HG03064 (cell line): ENCODE measurements around the gene UPK1A.

Source experiments
- ATAC-seq: cut with Tn5 transposase; IDR thresholded peaks from one replicate; pipeline ENCODE4 v1.9.1; 2021; ENCODE audit warnings: low read depth; ENCODE audit not compliant: unreplicated experiment

The UPK1A gene

DNA sequence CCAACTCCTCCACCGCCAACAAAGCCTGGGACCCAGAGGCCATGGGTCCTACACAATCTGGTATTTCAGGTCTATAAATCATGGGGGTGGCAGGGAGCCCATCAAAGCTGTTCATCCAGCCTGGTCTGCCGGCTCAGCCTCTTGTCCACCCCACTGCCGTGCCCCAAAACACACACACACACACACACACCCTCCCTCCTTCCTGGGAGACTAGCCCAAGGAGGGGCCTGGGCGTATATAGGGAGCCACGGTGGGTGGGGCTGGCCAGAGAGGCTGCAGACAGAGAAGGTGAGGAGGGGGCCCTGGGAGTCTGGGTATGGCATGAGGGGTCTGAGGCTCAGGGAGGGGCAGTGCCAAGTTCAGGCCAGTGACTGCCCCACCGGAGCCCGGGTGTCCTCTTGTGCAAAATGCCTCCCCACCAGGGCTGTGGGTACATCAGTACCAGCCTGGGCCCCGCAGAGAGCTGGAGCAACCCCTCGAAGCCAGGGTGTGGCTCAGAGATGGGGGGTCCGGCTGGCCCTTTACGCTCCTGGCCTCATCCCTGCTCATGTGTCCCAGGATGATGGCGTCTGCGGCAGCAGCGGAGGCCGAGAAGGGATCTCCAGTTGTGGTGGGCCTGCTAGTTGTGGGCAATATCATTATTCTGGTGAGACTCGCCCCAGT, at the start of gene UPK1A:
Gene UPK1A, plus strand, starts transcription at position 267 of the 663 bp plus-strand sequence. Its CDS starts 296 bp downstream, at position 563.
- no peak for ATAC-seq

DNA sequence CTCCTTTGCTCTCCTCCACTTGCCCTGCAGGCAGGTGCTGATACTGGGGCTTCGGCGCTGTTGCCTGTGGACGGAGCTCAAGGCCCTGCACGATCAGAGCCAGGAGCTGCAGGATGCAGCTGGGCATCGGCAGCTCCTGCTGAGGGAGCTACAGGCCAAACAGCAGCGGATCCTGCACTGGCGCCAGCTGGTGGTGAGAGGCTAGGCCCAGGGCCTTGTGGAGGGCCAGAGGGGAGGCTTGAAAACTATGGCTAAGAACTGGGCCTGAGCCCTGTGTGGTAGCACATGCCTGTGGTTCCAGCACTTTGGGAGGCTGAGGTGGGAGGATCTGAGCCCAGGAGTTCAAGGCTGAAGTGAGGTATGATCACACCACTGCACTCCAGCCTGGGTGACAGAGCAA, 47.5 kb upstream of the UPK1A start:
- ATAC-seq = no peak

DNA sequence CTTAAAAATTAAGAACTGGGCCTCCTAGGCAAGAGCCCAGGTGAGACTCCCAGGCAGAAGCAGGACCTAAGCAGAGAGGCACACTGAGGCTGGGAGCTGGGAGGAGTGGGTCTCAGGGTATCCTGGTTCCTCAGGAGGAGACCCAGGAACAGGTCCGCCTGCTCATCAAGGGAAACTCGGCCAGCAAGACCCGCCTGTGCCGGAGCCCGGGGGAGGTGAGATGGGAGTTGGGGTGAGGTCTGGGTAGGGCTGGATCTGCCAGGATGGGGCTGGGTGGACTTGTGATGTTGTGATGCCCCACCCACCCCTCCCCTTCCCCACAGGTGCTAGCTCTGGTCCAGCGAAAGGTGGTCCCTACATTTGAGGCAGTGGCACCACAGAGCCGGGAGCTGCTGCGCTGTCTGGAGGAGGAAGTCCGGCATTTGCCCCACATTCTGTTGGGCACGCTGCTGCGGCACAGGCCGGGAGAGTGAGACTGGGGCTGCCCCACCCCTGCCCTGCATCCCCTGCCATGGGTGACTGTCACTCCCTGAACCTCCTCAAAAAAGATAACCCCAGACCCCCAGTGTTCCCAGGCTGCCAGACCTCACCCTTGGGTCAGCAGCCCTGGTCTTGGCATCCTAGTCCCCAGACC, 46.9 kb upstream of the UPK1A start:
- ATAC-seq = no peak

DNA sequence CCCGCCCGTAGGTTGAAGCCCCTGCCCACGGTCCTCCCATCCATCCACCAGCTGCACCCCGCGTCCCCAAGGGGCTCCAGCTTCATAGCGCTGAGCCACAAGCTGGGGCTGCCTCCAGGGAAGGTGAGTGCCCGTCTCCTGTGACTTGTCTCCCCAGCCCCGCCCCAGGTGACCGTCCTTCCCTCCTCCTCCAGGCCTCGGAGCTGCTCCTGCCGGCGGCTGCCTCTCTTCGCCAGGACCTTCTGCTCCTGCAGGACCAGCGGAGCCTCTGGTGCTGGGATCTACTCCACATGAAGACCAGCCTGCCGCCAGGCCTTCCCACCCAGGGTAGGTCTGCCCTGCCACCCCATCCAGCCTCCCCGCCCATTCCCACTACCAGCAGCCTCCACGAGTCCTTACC, 46.3 kb upstream of the UPK1A start:
- ATAC-seq = no peak

- no peak for ATAC-seq
Observed at GRCh38 chr19:35621708-35622107, 44.6 kb upstream of the UPK1A start.

GRCh38 chr19:35622750-35623149, 43.6 kb upstream of the UPK1A start:
- ATAC-seq = no peak

DNA sequence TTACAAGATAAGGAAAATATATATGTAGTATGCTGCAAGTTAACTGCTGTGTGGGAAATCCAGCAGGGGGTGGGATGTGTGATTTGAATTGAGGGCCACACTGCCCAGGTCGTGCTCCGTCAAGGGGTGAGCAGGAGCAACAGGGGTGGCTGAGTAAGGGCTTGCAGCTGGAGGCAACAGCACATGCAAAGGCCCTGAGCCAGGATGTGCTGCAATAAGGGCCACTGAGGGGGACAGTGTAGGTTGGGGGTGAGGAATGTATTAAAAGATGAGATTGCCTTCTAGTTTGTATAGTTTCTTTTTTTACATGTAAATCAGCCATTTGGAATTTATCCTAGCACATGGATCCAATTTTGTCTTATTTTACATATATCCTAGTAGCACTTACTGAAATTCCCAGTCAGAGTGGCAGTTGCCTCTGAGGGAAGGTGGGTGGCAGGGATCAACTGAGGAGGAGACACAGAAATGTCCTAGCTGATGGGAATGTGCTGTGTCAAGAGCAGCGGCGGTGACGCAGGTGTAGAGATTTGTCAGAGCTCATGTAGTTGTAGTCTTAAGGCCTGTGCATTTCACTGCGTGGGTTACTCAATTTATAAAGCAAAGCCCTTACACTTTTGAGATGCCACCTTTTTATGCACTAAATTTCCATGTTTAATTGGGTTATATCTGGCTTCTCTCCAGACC, 42.8 kb upstream of the UPK1A start:
- ATAC-seq = no peak

GRCh38 chr19:35628264-35628564, 38.1 kb upstream of the UPK1A start:
- peak; percentile 13 for ATAC-seq

- peak; percentile 82 for ATAC-seq
Observed at GRCh38 chr19:35628565-35629331, 37.6 kb upstream of the UPK1A start, which contains the start of gene RBM42. RBM42 (plus strand) TSS chr19:35629036; CDS start chr19:35629154, 118 bp downstream.

- ATAC-seq = no peak
Observed at GRCh38 chr19:35629332-35629633, 37.0 kb upstream of the UPK1A start.

- ATAC-seq = no peak
Observed at GRCh38 chr19:35633727-35634440, 32.4 kb upstream of the UPK1A start.

DNA sequence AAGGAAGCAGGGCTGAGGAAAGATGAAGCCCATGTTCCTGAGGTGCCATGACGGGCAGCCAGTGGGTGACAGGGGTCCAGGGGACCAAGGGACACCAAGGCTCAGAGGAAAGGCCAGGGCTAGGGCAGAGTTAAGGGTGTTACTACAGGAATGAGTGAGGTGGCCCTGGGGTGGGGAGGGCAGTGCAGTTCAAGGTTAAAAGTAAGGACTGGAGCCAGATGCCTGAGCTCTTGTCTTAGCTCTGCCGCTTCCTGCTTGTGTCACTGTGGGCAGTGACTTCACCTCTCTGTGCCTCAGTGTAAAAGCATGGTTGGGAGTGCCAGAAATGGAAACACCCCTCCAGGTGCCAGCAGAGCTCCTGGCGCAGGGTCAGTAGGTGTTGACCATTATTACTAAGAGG, 29.7 kb upstream of the UPK1A start:
- ATAC-seq = no peak

DNA sequence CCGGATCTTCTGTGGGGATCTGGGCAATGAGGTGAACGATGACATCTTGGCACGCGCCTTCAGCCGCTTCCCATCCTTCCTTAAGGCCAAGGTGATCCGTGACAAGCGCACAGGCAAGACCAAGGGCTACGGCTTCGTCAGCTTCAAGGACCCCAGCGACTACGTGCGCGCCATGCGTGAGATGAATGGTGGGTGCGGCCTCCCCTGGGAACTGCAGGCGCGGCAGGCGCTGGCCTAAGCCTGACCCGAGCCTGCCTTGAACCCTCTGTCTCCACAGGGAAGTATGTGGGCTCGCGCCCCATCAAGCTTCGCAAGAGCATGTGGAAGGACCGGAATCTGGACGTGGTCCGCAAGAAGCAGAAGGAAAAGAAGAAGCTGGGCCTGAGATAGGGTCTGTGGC, 29.2 kb upstream of the UPK1A start:
- ATAC-seq = no peak

DNA sequence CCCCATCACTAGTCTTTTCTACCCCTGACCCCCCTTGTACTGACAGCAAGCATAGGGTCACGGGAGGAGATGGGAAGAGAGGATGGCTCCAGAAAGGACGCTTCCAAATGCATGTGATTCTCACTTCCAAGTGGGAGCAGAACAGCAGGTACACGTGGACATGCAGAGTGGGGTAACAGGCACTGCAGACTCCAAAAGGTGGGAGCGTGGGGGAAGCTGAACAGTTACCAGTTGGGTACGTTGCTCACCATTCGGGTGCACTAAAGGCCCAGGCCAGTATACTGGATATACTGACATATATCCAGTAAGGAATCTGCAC, 27.0 kb upstream of the UPK1A start:
- no peak for ATAC-seq

GRCh38 chr19:35639863-35640262, 26.5 kb upstream of the UPK1A start:
- ATAC-seq = no peak

DNA sequence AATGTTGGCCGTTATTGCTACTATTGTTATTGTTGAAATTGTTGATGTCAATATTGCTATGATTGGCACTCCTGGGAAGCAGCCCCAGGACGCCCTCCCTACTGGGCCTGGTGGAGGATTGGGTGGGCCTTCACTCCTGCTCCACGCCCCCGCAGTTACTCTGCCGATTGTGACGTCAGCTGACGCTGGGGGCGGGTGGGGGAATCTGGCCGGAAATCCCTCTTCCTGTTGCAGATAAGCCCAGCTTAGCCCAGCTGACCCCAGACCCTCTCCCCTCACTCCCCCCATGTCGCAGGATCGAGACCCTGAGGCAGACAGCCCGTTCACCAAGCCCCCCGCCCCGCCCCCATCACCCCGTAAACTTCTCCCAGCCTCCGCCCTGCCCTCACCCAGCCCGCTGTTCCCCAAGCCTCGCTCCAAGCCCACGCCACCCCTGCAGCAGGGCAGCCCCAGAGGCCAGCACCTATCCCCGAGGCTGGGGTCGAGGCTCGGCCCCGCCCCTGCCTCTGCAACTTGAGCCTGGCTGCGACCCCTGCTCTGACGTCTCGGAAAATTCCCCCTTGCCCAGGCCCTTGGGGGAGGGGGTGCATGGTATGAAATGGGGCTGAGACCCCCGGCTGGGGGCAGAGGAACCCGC, 24.7 kb upstream of the UPK1A start, which contains the start of gene ETV2:
Gene ETV2, plus strand, starts transcription at position 231 of the 637 bp plus-strand sequence. CDS start 716 bp downstream, outside the sequence.
- no peak for ATAC-seq

GRCh38 chr19:35642312-35642711, 24.0 kb upstream of the UPK1A start:
- no peak for ATAC-seq

GRCh38 chr19:35642798-35643254, 23.5 kb upstream of the UPK1A start:
- ATAC-seq = no peak

DNA sequence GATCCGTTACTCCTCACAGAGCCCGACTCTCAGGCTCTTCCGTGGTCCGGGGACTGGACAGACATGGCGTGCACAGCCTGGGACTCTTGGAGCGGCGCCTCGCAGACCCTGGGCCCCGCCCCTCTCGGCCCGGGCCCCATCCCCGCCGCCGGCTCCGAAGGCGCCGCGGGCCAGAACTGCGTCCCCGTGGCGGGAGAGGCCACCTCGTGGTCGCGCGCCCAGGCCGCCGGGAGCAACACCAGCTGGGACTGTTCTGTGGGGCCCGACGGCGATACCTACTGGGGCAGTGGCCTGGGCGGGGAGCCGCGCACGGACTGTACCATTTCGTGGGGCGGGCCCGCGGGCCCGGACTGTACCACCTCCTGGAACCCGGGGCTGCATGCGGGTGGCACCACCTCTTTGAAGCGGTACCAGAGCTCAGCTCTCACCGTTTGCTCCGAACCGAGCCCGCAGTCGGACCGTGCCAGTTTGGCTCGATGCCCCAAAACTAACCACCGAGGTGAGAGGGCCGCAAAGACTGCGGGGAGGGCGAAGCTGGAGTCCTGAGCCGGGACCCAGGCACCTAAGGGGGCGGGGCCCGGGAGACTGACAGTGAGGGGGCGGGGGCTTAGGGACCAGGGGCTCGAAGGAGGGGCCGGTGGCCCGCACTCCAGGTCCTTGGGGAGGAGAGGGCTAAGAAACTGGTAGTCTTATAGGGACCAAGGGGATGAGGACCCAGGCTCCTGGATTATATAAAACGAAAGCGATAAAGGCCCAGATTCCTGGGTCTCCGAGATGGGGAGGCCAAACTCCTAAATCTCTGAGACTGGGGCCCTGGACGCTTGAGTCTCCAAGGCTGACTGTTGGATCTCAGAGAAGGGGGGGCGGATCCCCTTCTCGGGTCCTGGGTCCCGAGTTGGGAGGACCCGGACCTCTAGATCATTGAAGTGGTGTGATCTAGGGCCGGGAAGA, 22.8 kb upstream of the UPK1A start:
- ATAC-seq = peak; percentile 38
